ENCODE data around the gene MT4. TPM values are rescaled to one million over a fixed set of nuclear protein-coding genes. Genes with fewer than 3 reads are reported as not detected.

The MT4 gene
- total RNA-seq, 2 donors from 2014 or later = not detected

GRCh38 chr16:56554441-56554840 lies 10.4 kb upstream of the MT4 start:
- WGBS, 2 donors = 88 to 91% methylated on average over 8 to 10 of the region's 10 CpGs
- TF ChIP-seq POLR2A (IDR thresholded peaks at IDR 0.05) (no peak), CTCF (IDR thresholded peaks at IDR 0.05) (no peak)
- peaks cover 6% of the 10 kb centered on the region for H3K4me1 ChIP-seq
- H3K9me3 ChIP-seq = no peaks in the 10 kb centered on the region
- H3K27ac ChIP-seq = no peak overlapping the region
- H3K36me3 ChIP-seq (replicated peaks in 1 of 2; ENCODE audit: insufficient read depth in 1 of 2, low read depth in 2 of 2) = no peaks in the 10 kb centered on the region
- no peaks in the 10 kb centered on the region for H3K27me3 ChIP-seq
- ATAC-seq (no peak), DNase-seq (no peak)
- H3K4me3 ChIP-seq = no peak overlapping the region
- intact Hi-C loops (cut with DNase I) = no loop called here

GRCh38 chr16:56558024-56558747 lies 6.7 kb upstream of the MT4 start:
- 49 to 56% methylated on average over 6 to 8 of the region's 8 CpGs for WGBS, 2 donors

GRCh38 chr16:56559109-56559508 lies 5.8 kb upstream of the MT4 start:
- no peaks in the 10 kb centered on the region for H3K27me3 ChIP-seq
- no peaks in the 10 kb centered on the region for H3K9me3 ChIP-seq
- no peak overlapping the region for H3K27ac ChIP-seq
- DNase-seq (no peak), ATAC-seq (no peak)
- no peaks in the 10 kb centered on the region for H3K36me3 ChIP-seq (replicated peaks in 1 of 2; ENCODE audit: insufficient read depth in 1 of 2, low read depth in 2 of 2)
- no peak overlapping the region for H3K4me3 ChIP-seq
- no peaks in the 10 kb centered on the region for H3K4me1 ChIP-seq
- intact Hi-C loops (cut with DNase I) = no loop called here
- no peak for TF ChIP-seq CTCF (IDR thresholded peaks at IDR 0.05)
- TF ChIP-seq POLR2A (IDR thresholded peaks at IDR 0.05) = no peak
- 85 to 92% methylated on average over 4 of the region's 4 CpGs for whole genome bisulfite sequencing, 2 donors

More at GRCh38 chr16:56558024-56558747, 6.7 kb upstream of the MT4 start:
- Histone ChIP-seq H3K36me3 (replicated peaks in 1 of 2; ENCODE audit: insufficient read depth in 1 of 2, low read depth in 2 of 2) (no peaks in the 10 kb centered on the region), H3K9me3 (no peaks in the 10 kb centered on the region), H3K4me1 (no peaks in the 10 kb centered on the region), H3K4me3 (no peak overlapping the region), H3K27ac (no peak overlapping the region), H3K27me3 (no peaks in the 10 kb centered on the region)
- ATAC-seq (no peak), DNase-seq (peak in 3 of 4 donors; percentile 16 to 57 (median 39))
- intact Hi-C loops (cut with DNase I) = no loop called here
- TF ChIP-seq CTCF (IDR thresholded peaks at IDR 0.05) = no peak
- no peak for TF ChIP-seq POLR2A (IDR thresholded peaks at IDR 0.05)

GRCh38 chr16:56560447-56560846 lies 4.4 kb upstream of the MT4 start:
- H3K4me3 ChIP-seq = no peak overlapping the region

More at GRCh38 chr16:56560447-56560846, 4.4 kb upstream of the MT4 start:
- no peaks in the 10 kb centered on the region for H3K27me3 ChIP-seq
- no peak overlapping the region for H3K27ac ChIP-seq
- TF ChIP-seq POLR2A (IDR thresholded peaks at IDR 0.05) = no peak
- no peak for TF ChIP-seq CTCF (IDR thresholded peaks at IDR 0.05)
- DNase-seq (no peak), ATAC-seq (no peak)
- no peaks in the 10 kb centered on the region for H3K9me3 ChIP-seq
- H3K36me3 ChIP-seq (replicated peaks in 1 of 2; ENCODE audit: insufficient read depth in 1 of 2, low read depth in 2 of 2) = no peaks in the 10 kb centered on the region
- intact Hi-C loops (cut with DNase I) = no loop called here
- no peaks in the 10 kb centered on the region for H3K4me1 ChIP-seq
- 22 to 41% methylated on average over 1 of the region's 1 CpG for WGBS, 2 donors

Data from body of pancreas (tissue), 4 donors.